H1 (cell line): Measurements from ENCODE around the gene VPS35L. TPM values are rescaled to one million over a fixed set of nuclear protein-coding genes. Genes with fewer than 3 reads are reported as not detected.

Source experiments
- CTCF ChIA-PET: fragments of 300-600 bp; sonication (Branson Sonifier 250); formaldehyde crosslinking; loops from one replicate; lab custom pipeline; 2021; ENCODE audit not compliant: partially characterized antibody; lab: Charles Lee
- POLR2A ChIA-PET: fragments of 300-600 bp; sonication (Branson Sonifier 250); formaldehyde crosslinking; loops from one replicate; lab custom pipeline; 2021; ENCODE audit warnings: inconsistent platforms; ENCODE audit not compliant: partially characterized antibody; lab: Charles Lee
- DNase-seq, 2 experiments: peaks; one replicate each; pipeline versions ENCODE4 v3.0.0 to v3.0.0-alpha.2; 2010 to 2022; ENCODE audit warnings: low spot score in 2 of 2, low read depth in 1 of 2, mixed read lengths in 1 of 2
- FAIRE-seq: peaks from 2 replicates; lab custom pipeline; 2011; peaks lifted over from hg19 to GRCh38; lab: Jason Lieb, UNC
- H2AFZ ChIP-seq: 2 replicates; pipeline ENCODE4 v1.8.1; 2012; ENCODE audit warnings: low read length, inconsistent platforms
- H2AK5ac ChIP-seq: 2 replicates; pipeline ENCODE4 v1.6.1; 2013; ENCODE audit warnings: low read depth, low read length
- H2BK120ac ChIP-seq: replicated peaks from 2 replicates; pipeline ENCODE3; 2013; ENCODE audit warnings: low read depth, low read length, inconsistent platforms
- H2BK12ac ChIP-seq: 2 replicates; pipeline ENCODE4 v1.6.1; 2013; ENCODE audit warnings: low read depth, low read length
- H2BK15ac ChIP-seq: 2 replicates; pipeline ENCODE4 v1.6.1; 2013; ENCODE audit warnings: low read length
- H2BK20ac ChIP-seq: 2 replicates; pipeline ENCODE4 v1.6.1; 2013; ENCODE audit warnings: low read length
- H2BK5ac ChIP-seq: 2 replicates; pipeline ENCODE4 v1.6.1; 2013; ENCODE audit warnings: low read depth, low read length
- H3K14ac ChIP-seq: 2 replicates; pipeline ENCODE4 v1.6.1; 2013; ENCODE audit warnings: inconsistent platforms; ENCODE audit not compliant: insufficient read length
- H3K18ac ChIP-seq: 2 replicates; pipeline ENCODE4 v1.6.1; 2013; ENCODE audit warnings: low read length; ENCODE audit errors: extremely low read depth
- H3K23ac ChIP-seq: 2 replicates; pipeline ENCODE4 v1.6.1; 2013; ENCODE audit warnings: inconsistent platforms; ENCODE audit not compliant: insufficient read length
- H3K23me2 ChIP-seq: 2 replicates; pipeline ENCODE4 v1.6.1; 2013; ENCODE audit warnings: low read depth, low read length
- H3K27ac ChIP-seq: 2 replicates; pipeline ENCODE4 v1.6.1; 2011; ENCODE audit warnings: low read depth, low read length, inconsistent platforms
- H3K27me3 ChIP-seq, 4 experiments: replicated peaks in 1 of 4; 1 replicate in 1 of 4; 2 replicates in 3 of 4; pipeline versions ENCODE4 v1.6.1 to v1.8.1; 2011 to 2013; ENCODE audit warnings: low read length in 3 of 4, mild to moderate bottlenecking in 3 of 4, inconsistent platforms in 2 of 4, mixed read lengths in 2 of 4, moderate library complexity in 1 of 4; ENCODE audit not compliant: control insufficient read depth in 3 of 4, insufficient read depth in 3 of 4; ENCODE audit errors: extremely low read depth in 1 of 4
- H3K36me3 ChIP-seq, 4 experiments: 2 replicates each; pipeline versions ENCODE4 v1.6.1 to v1.8.1; 2011 to 2013; ENCODE audit warnings: mild to moderate bottlenecking in 4 of 4, low read length in 3 of 4, moderate library complexity in 2 of 4, control low read depth in 1 of 4, inconsistent platforms in 1 of 4; ENCODE audit not compliant: insufficient read depth in 4 of 4, control insufficient read depth in 2 of 4
- H3K4ac ChIP-seq: replicated peaks from 2 replicates; pipeline ENCODE3; 2013; ENCODE audit warnings: low read length, low read depth, mixed read lengths, inconsistent platforms; ENCODE audit not compliant: insufficient read length
- H3K4me1 ChIP-seq, 4 experiments: replicated peaks in 1 of 4; 1 replicate in 1 of 4; 2 replicates in 3 of 4; pipeline versions ENCODE4 v1.6.1 to v1.8.1; 2011 to 2013; ENCODE audit warnings: low read length in 3 of 4, inconsistent platforms in 2 of 4, mixed read lengths in 1 of 4; ENCODE audit not compliant: insufficient read depth in 4 of 4, control insufficient read depth in 3 of 4
- H3K4me2 ChIP-seq, 2 experiments: 2 replicates each; pipeline versions ENCODE4 v1.6.1 to v1.8.1; 2011 to 2013; ENCODE audit warnings: low read depth in 2 of 2, low read length in 2 of 2, control low read depth in 1 of 2, inconsistent platforms in 1 of 2, mild to moderate bottlenecking in 1 of 2; ENCODE audit not compliant: insufficient read depth in 1 of 2
- H3K4me3 ChIP-seq, 4 experiments: fragments of 200-600, 300-600 bp in 1 of 4; sonication (generic), shearing (Covaris generic), sonication (Bioruptor Twin) in 1 of 4; 2 replicates each; pipeline versions ENCODE4 v1.5.1 to v1.8.1; 2011 to 2016; ENCODE audit warnings: low read length in 4 of 4, low read depth in 3 of 4, control low read depth in 2 of 4, inconsistent platforms in 2 of 4, mild to moderate bottlenecking in 2 of 4, mixed read lengths in 1 of 4, moderate library complexity in 1 of 4; ENCODE audit not compliant: insufficient read depth in 2 of 4; ENCODE audit errors: extremely low read depth in 1 of 4
- H3K56ac ChIP-seq: replicated peaks from 2 replicates; pipeline ENCODE3; 2013; ENCODE audit warnings: low read depth, mild to moderate bottlenecking, mixed read lengths, low read length, inconsistent platforms; ENCODE audit not compliant: insufficient read length
- H3K79me1 ChIP-seq: 2 replicates; pipeline ENCODE4 v1.6.1; 2013; ENCODE audit warnings: low read depth, low read length, control low read depth
- H3K79me2 ChIP-seq, 2 experiments: 2 replicates each; pipeline versions ENCODE4 v1.6.1 to v1.8.1; 2012 to 2013; ENCODE audit warnings: low read length in 2 of 2, mild to moderate bottlenecking in 2 of 2, inconsistent platforms in 1 of 2; ENCODE audit not compliant: insufficient read depth in 2 of 2, control insufficient read depth in 1 of 2
- H3K9ac ChIP-seq, 4 experiments: replicated peaks in 1 of 4; 1 replicate in 1 of 4; 2 replicates in 3 of 4; pipeline versions ENCODE4 v1.6.1 to v1.8.1; 2011 to 2013; ENCODE audit warnings: low read depth in 3 of 4, low read length in 3 of 4, control low read depth in 2 of 4, mild to moderate bottlenecking in 2 of 4, moderate library complexity in 2 of 4, inconsistent platforms in 1 of 4; ENCODE audit errors: extremely low read depth in 1 of 4
- H3K9me3 ChIP-seq, 2 experiments: 2 replicates each; pipeline versions ENCODE4 v1.6.1 to v1.8.1; 2012 to 2013; ENCODE audit warnings: mild to moderate bottlenecking in 2 of 2, moderate library complexity in 2 of 2, control low read depth in 1 of 2, inconsistent platforms in 1 of 2, low read depth in 1 of 2, low read length in 1 of 2, mixed read lengths in 1 of 2; ENCODE audit not compliant: insufficient read depth in 2 of 2
- H4K20me1 ChIP-seq, 2 experiments: replicated peaks in 1 of 2; 2 replicates each; pipeline versions ENCODE3 to v1.8.1; 2011 to 2013; ENCODE audit warnings: inconsistent platforms in 2 of 2, low read length in 2 of 2, mild to moderate bottlenecking in 1 of 2; ENCODE audit not compliant: insufficient read depth in 2 of 2, control insufficient read depth in 1 of 2
- H4K5ac ChIP-seq: 2 replicates; pipeline ENCODE4 v1.6.1; 2013; ENCODE audit warnings: low read length, low read depth, mixed read lengths, inconsistent platforms; ENCODE audit not compliant: insufficient read length
- H4K8ac ChIP-seq: 2 replicates; pipeline ENCODE4 v1.8.0; 2013; ENCODE audit warnings: mild to moderate bottlenecking, moderate library complexity, low read length, inconsistent platforms; ENCODE audit not compliant: insufficient read depth; ENCODE audit errors: extremely low read depth
- H4K91ac ChIP-seq: replicated peaks from 2 replicates; pipeline ENCODE3; 2013; ENCODE audit warnings: low read length, mixed read lengths, inconsistent platforms; ENCODE audit not compliant: insufficient read length
- HDAC6 ChIP-seq: IDR thresholded peaks from one replicate; pipeline ENCODE4 v1.7.1; 2012; ENCODE audit warnings: low read depth, mild to moderate bottlenecking, inconsistent platforms, low read length, moderate library complexity
- POLR2A ChIP-seq, 2 experiments: IDR thresholded peaks; 1 replicate in 1 of 2; 2 replicates in 1 of 2; pipeline ENCODE4 v1.6.1; 2011; ENCODE audit warnings: low read depth in 2 of 2, low read length in 2 of 2, mild to moderate bottlenecking in 2 of 2; ENCODE audit errors: control extremely low read depth in 1 of 2
- RAD21 ChIP-seq, 2 experiments: IDR thresholded peaks in 1 of 2; conservative IDR thresholded peaks in 1 of 2; 2 replicates each; pipeline ENCODE4 v1.6.1; 2011; ENCODE audit warnings: low read depth in 2 of 2, low read length in 2 of 2, improper control_type of control experiment in 1 of 2, inconsistent platforms in 1 of 2, mild to moderate bottlenecking in 1 of 2, moderate library complexity in 1 of 2
- WGBS, 2 experiments: shearing (Covaris generic) in 1 of 2; methylation state at CpG; one replicate each; pipeline versions ENCODE4 v1.1.6 to v1.1.7; 2013 to 2015; ENCODE audit warnings: low lambda C conversion rate in 2 of 2, mixed read lengths in 2 of 2, inconsistent platforms in 1 of 2, low coverage in 1 of 2, missing lambda C conversion rate in 1 of 2; ENCODE audit not compliant: insufficient replicate concordance in 2 of 2, insufficient coverage in 1 of 2, insufficient read length in 1 of 2; ENCODE audit errors: extremely low coverage in 1 of 2, missing lambda C conversion rate in 1 of 2; 5-methylcytosine and 5-hydroxymethylcytosine counted together
- polyA plus RNA-seq, 7 experiments: library from polyadenylated mRNA; depleted of rRNA in 3 of 7; stranded (reverse) in 5 of 7; unstranded in 2 of 7; fragments of >200 nt in 5 of 7; fragments of 200-250 nt in 2 of 7; gene quantifications; 1 replicate in 5 of 7; 2 replicates in 1 of 7; 4 replicates in 1 of 7; pipeline versions ENCODE4 v1.2.1 to v1.2.3, GENCODE V29; 2011 to 2013; ENCODE audit warnings: missing spikeins in 2 of 7, mixed read lengths in 2 of 7
- total RNA-seq: library from RNA; stranded (reverse); fragmentation: NEBNext Ultra II Directional; extraction: Animal tissue kit (Norgen Biotek cat#: 25700); gene quantifications from 2 replicates; pipeline ENCODE4 v1.2.1, GENCODE V29; 2021

VPS35L gene
- total and polyA plus RNA-seq, 2 of the 8 experiments (the other 6 are each of a cell fraction or from before 2014, with no cell fraction given) = 31.5 to 57.1 TPM

GRCh38 chr16:19589106-19589505 lies 33.6 kb downstream of the VPS35L start:
- ChIA-PET POLR2A (no interaction called here), CTCF (interaction anchor here (0.7 to 7.2 kb wide), 4 partner anchors 9 to 797 kb away, joined by 3 to 91 read pairs (median 3); no protein-coding TSS in a partner anchor)
- Histone ChIP-seq H3K4me2 (no peak overlapping the region), H3K4ac (no peak overlapping the region), H3K27me3 (no peaks in the 10 kb centered on the region), H3K14ac (no peak overlapping the region), H3K56ac (no peak overlapping the region), H4K8ac (no peak overlapping the region), H3K27ac (no peak overlapping the region), H4K5ac (no peak overlapping the region), H2AK5ac (no peak overlapping the region), H3K23me2 (no peaks in the 10 kb centered on the region), H3K4me3 (no peak overlapping the region), H3K18ac (no peak overlapping the region), H2BK5ac (no peak overlapping the region), H2BK20ac (no peak overlapping the region), H3K9me3 (no peaks in the 10 kb centered on the region), H3K79me1 (no peaks in the 10 kb centered on the region), H4K91ac (no peak overlapping the region), H3K9ac (no peak overlapping the region), H2BK120ac (no peak overlapping the region), H3K36me3 (peaks cover 0 to 14% (median 7%) of the 10 kb centered on the region in 4 experiments; a peak in 3 of 8 replicates), H3K23ac (no peak overlapping the region), H2AFZ (no peak overlapping the region), H4K20me1 (no peaks in the 10 kb centered on the region), H3K4me1 (peaks cover 0 to under 1% (median 0%) of the 10 kb centered on the region in 4 experiments; a peak in 1 of 7 replicates), H3K79me2 (no peaks in the 10 kb centered on the region), H2BK12ac (no peak overlapping the region), H2BK15ac (no peak overlapping the region)
- TF ChIP-seq HDAC6 (no peak), POLR2A (IDR thresholded peaks at IDR 0.05; ENCODE audit: control extremely low read depth in 1 of 2, low read depth in 2 of 2, low read length in 2 of 2) (no peak), RAD21 (IDR thresholded peaks at IDR 0.05 in 1 of 2, conservative IDR thresholded peaks at IDR 0.05 in 1 of 2; ENCODE audit: low read depth in 2 of 2, low read length in 2 of 2) (no peak)
- 98% methylated on average over 5 of the region's 5 CpGs; no CpG with 5 or more reads in 1 of the 2 experiments for WGBS, 2 experiments
- FAIRE-seq = no peak
- no peak for DNase-seq
